H9 (cell line): ENCODE measurements around the gene SMC1B. TPM values are rescaled to one million over a fixed set of nuclear protein-coding genes. Genes with fewer than 3 reads are reported as not detected.

Source experiments
- DNase-seq: peaks from one replicate; pipeline ENCODE4 v3.0.0-alpha.2; 2017
- H2AFZ ChIP-seq: one replicate; pipeline ENCODE4 v1.6.1; 2013; ENCODE audit warnings: mild to moderate bottlenecking, low read length, control low read depth, moderate library complexity
- H2AK5ac ChIP-seq: 2 replicates; pipeline ENCODE4 v1.6.1; 2013; ENCODE audit warnings: low read length, control low read depth, mixed read lengths; ENCODE audit not compliant: insufficient read length
- H2BK120ac ChIP-seq: one replicate; pipeline ENCODE4 v1.6.1; 2013; ENCODE audit warnings: low read depth, mild to moderate bottlenecking, low read length, control low read depth, inconsistent platforms; ENCODE audit not compliant: poor library complexity, severe bottlenecking
- H2BK12ac ChIP-seq: 2 replicates; pipeline ENCODE4 v1.6.1; 2013; ENCODE audit warnings: low read length, control low read depth, mixed read lengths, low read depth; ENCODE audit not compliant: insufficient read length
- H2BK15ac ChIP-seq: 2 replicates; pipeline ENCODE4 v1.6.1; 2013; ENCODE audit warnings: low read depth, low read length, control low read depth
- H2BK20ac ChIP-seq: one replicate; pipeline ENCODE4 v1.6.1; 2013; ENCODE audit warnings: low read depth, mild to moderate bottlenecking, low read length, control low read depth, inconsistent platforms; ENCODE audit not compliant: poor library complexity, severe bottlenecking
- H2BK5ac ChIP-seq: 2 replicates; pipeline ENCODE4 v1.6.1; 2013; ENCODE audit warnings: low read length, control low read depth, mixed read lengths; ENCODE audit not compliant: insufficient read length
- H3K14ac ChIP-seq: 2 replicates; pipeline ENCODE4 v1.6.1; 2013; ENCODE audit warnings: low read length, control low read depth; ENCODE audit not compliant: insufficient read depth
- H3K18ac ChIP-seq: 2 replicates; pipeline ENCODE4 v1.6.1; 2013; ENCODE audit warnings: low read depth, mild to moderate bottlenecking, mixed read lengths, low read length, control low read depth; ENCODE audit not compliant: insufficient read length
- H3K23ac ChIP-seq: 2 replicates; pipeline ENCODE4 v1.6.1; 2013; ENCODE audit warnings: low read length, control low read depth, mixed read lengths, low read depth; ENCODE audit not compliant: insufficient read length
- H3K23me2 ChIP-seq: 2 replicates; pipeline ENCODE4 v1.6.1; 2013; ENCODE audit warnings: low read depth, mild to moderate bottlenecking, mixed read lengths, low read length, control low read depth; ENCODE audit not compliant: insufficient read length, poor library complexity, severe bottlenecking
- H3K27ac ChIP-seq: 2 replicates; pipeline ENCODE4 v1.5.1; 2013; ENCODE audit warnings: low read length, control low read depth, mixed read lengths, low read depth; ENCODE audit not compliant: insufficient read length
- H3K27me3 ChIP-seq: 2 replicates; pipeline ENCODE4 v1.6.1; 2013; ENCODE audit warnings: low read length, control low read depth, inconsistent platforms; ENCODE audit not compliant: insufficient read depth
- H3K4ac ChIP-seq: 2 replicates; pipeline ENCODE4 v1.6.1; 2013; ENCODE audit warnings: low read depth, mild to moderate bottlenecking, control low read depth, inconsistent platforms, low read length, moderate library complexity
- H3K4me1 ChIP-seq: 2 replicates; pipeline ENCODE4 v1.6.1; 2013; ENCODE audit warnings: low read length, control low read depth, inconsistent platforms; ENCODE audit not compliant: insufficient read depth
- H3K4me2 ChIP-seq: 2 replicates; pipeline ENCODE4 v1.6.1; 2013; ENCODE audit warnings: low read length, control low read depth, mixed read lengths; ENCODE audit not compliant: insufficient read length, insufficient read depth
- H3K56ac ChIP-seq: 2 replicates; pipeline ENCODE4 v1.6.1; 2013; ENCODE audit warnings: low read depth, mild to moderate bottlenecking, mixed read lengths, low read length, control low read depth; ENCODE audit not compliant: insufficient read length
- H3K79me1 ChIP-seq: 2 replicates; pipeline ENCODE4 v1.6.1; 2013; ENCODE audit warnings: low read depth, mild to moderate bottlenecking, moderate library complexity, low read length, control low read depth, inconsistent platforms; ENCODE audit not compliant: insufficient read depth, poor library complexity, severe bottlenecking
- H3K79me2 ChIP-seq: 2 replicates; pipeline ENCODE4 v1.6.1; 2013; ENCODE audit warnings: low read length, control low read depth, inconsistent platforms; ENCODE audit not compliant: insufficient read depth
- H3K9ac ChIP-seq: 2 replicates; pipeline ENCODE4 v1.6.1; 2013; ENCODE audit warnings: low read length, control low read depth, mixed read lengths; ENCODE audit not compliant: insufficient read length; ENCODE audit errors: extremely low read depth
- H3K9me3 ChIP-seq: one replicate; pipeline ENCODE4 v1.6.1; 2013; ENCODE audit warnings: low read depth, low read length, inconsistent platforms; ENCODE audit not compliant: control insufficient read depth
- H3T11ph ChIP-seq: one replicate; pipeline ENCODE4 v1.6.1; 2013; ENCODE audit warnings: mild to moderate bottlenecking, low read length, control low read depth, inconsistent platforms
- H4K20me1 ChIP-seq: one replicate; pipeline ENCODE4 v1.6.1; 2013; ENCODE audit not compliant: control insufficient read depth, insufficient read length, insufficient read depth
- H4K5ac ChIP-seq: 2 replicates; pipeline ENCODE4 v1.6.1; 2013; ENCODE audit warnings: low read depth, mild to moderate bottlenecking, mixed read lengths, low read length, control low read depth; ENCODE audit not compliant: insufficient read length
- H4K8ac ChIP-seq: replicated peaks from 2 replicates; pipeline ENCODE4 v1.6.1; 2013; ENCODE audit warnings: low read length, control low read depth, mixed read lengths, low read depth; ENCODE audit not compliant: insufficient read length
- H4K91ac ChIP-seq: 2 replicates; pipeline ENCODE4 v1.6.1; 2013; ENCODE audit warnings: low read depth, mild to moderate bottlenecking, moderate library complexity, mixed read lengths, low read length, control low read depth; ENCODE audit not compliant: insufficient read length
- H3K27ac Mint-ChIP-seq, 3 experiments: 2 replicates in 2 of 3; 3 replicates in 1 of 3; pipeline ENCODE4 v1.8.0; 2020 to 2021; ENCODE audit warnings: mixed read lengths in 3 of 3, mild to moderate bottlenecking in 1 of 3, moderate library complexity in 1 of 3
- H3K27me3 Mint-ChIP-seq: 2 replicates; pipeline ENCODE4 v1.8.0; 2021; ENCODE audit warnings: low read depth, mild to moderate bottlenecking, moderate library complexity, mixed read lengths
- H3K36me3 Mint-ChIP-seq, 3 experiments: 2 replicates in 2 of 3; 3 replicates in 1 of 3; pipeline ENCODE4 v1.8.0; 2020 to 2021; ENCODE audit warnings: low read depth in 3 of 3, mixed read lengths in 3 of 3; ENCODE audit not compliant: insufficient read depth in 1 of 3
- H3K4me1 Mint-ChIP-seq, 2 experiments: 2 replicates each; pipeline ENCODE4 v1.8.0; 2020; ENCODE audit warnings: mixed read lengths in 2 of 2
- H3K4me3 Mint-ChIP-seq, 2 experiments: 2 replicates in 1 of 2; 3 replicates in 1 of 2; pipeline ENCODE4 v1.8.0; 2020 to 2021; ENCODE audit warnings: mild to moderate bottlenecking in 2 of 2, mixed read lengths in 2 of 2, moderate library complexity in 1 of 2
- H3K9me3 Mint-ChIP-seq, 2 experiments: 2 replicates in 1 of 2; 3 replicates in 1 of 2; pipeline ENCODE4 v1.8.0; 2020; ENCODE audit warnings: mild to moderate bottlenecking in 2 of 2, mixed read lengths in 2 of 2, moderate library complexity in 1 of 2
- CTCF ChIP-seq: fragments of 200-600 bp; sonication (generic); conservative IDR thresholded peaks from 3 replicates; pipeline ENCODE4 v1.8.0; 2021; ENCODE audit warnings: antibody characterized with exemption, mild to moderate bottlenecking
- WGBS: extraction: QIAGEN DNeasy Blood & Tissue Kit; methylation state at CpG from one replicate; pipeline ENCODE4 v1.1.7; 2013; ENCODE audit warnings: missing lambda C conversion rate, low lambda C conversion rate, mixed read lengths; ENCODE audit not compliant: insufficient read length; ENCODE audit errors: extremely low coverage; 5-methylcytosine and 5-hydroxymethylcytosine counted together
- total RNA-seq: library from RNA; stranded (reverse); gene quantifications from 2 replicates; pipeline ENCODE4 v1.2.1, GENCODE V29; 2021

The SMC1B gene
- total RNA-seq, 1 experiment from 2014 or later = not detected

DNA sequence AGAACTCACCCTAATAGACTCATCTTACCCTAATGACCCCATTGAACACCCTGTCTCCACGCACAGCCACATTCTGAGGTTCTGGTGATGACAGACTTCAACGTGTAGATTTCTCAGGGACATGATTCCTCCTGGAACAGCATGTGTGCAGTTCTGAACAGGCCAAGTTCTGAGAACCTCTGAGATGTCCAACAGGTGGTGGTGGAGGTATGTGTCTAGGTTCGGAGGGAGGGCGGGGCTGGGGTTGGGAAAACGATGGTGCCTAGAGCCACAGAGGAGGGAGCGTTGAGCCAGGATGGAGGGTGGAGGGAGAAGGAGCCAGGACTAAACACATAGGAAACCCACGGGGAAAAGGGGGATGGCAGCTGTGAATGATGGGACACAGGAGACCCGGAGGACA is 45.8 kb upstream of the SMC1B start:
- no peak overlapping the region for H3K4me2 ChIP-seq
- H4K5ac ChIP-seq = no peak overlapping the region
- no peak overlapping the region for H3K23ac ChIP-seq
- H3K27ac Mint-ChIP-seq = no peak overlapping the region
- H2AFZ ChIP-seq = no peak overlapping the region
- no peaks in the 10 kb centered on the region for H3K27me3 ChIP-seq
- H3K79me2 ChIP-seq = no peaks in the 10 kb centered on the region
- H3K9me3 Mint-ChIP-seq = peaks cover 8 to 16% of the 10 kb centered on the region in 2 experiments
- H2BK12ac ChIP-seq = no peak overlapping the region
- TF ChIP-seq CTCF = no peak
- no peaks in the 10 kb centered on the region for H3K4me1 ChIP-seq
- WGBS = no CpG with 5 or more reads among the region's 8 CpGs
- peaks cover 3 to 9% (median 8%) of the 10 kb centered on the region in 3 experiments; a peak in 5 of 7 replicates for H3K36me3 Mint-ChIP-seq
- H3K27ac ChIP-seq = no peak overlapping the region
- H2BK5ac ChIP-seq = no peak overlapping the region
- DNase-seq = no peak
- no peak overlapping the region for H4K8ac ChIP-seq
- H3K9me3 ChIP-seq = no peaks in the 10 kb centered on the region
- no peak overlapping the region for H2BK15ac ChIP-seq
- H3K4me3 Mint-ChIP-seq = no peak overlapping the region
- H2BK120ac ChIP-seq = no peak overlapping the region
- H3K27me3 Mint-ChIP-seq = peaks cover 3% of the 10 kb centered on the region; the same call in 1 of the 2 replicates
- H2BK20ac ChIP-seq = no peak overlapping the region
- H3K4ac ChIP-seq = no peak overlapping the region
- no peaks in the 10 kb centered on the region for H3K79me1 ChIP-seq
- H3K56ac ChIP-seq = no peak overlapping the region
- no peak overlapping the region for H3K18ac ChIP-seq
- no peaks in the 10 kb centered on the region for H3K23me2 ChIP-seq
- no peak overlapping the region for H3T11ph ChIP-seq
- no peak overlapping the region for H4K91ac ChIP-seq
- H3K4me1 Mint-ChIP-seq = peaks cover 2 to 6% of the 10 kb centered on the region in 2 experiments; a peak in 2 of 4 replicates
- no peak overlapping the region for H2AK5ac ChIP-seq
- no peak overlapping the region for H3K9ac ChIP-seq
- no peaks in the 10 kb centered on the region for H4K20me1 ChIP-seq
- H3K14ac ChIP-seq = no peak overlapping the region
